H1 (cell line): ENCODE data around the gene IRAK1BP1.

Experiments
- ATF3 ChIP-seq: IDR thresholded peaks from 2 replicates; pipeline ENCODE4 v1.6.1; 2011; ENCODE audit warnings: low read depth, mild to moderate bottlenecking, low read length; ENCODE audit not compliant: insufficient read depth
- BRCA1 ChIP-seq: IDR thresholded peaks from 2 replicates; pipeline ENCODE4 v1.6.1; 2012; ENCODE audit warnings: low read depth, low read length, improper control_type of control experiment
- CEBPB ChIP-seq: IDR thresholded peaks from 2 replicates; pipeline ENCODE4 v1.6.1; 2012; ENCODE audit warnings: low read depth, low read length
- CHD1 ChIP-seq: IDR thresholded peaks from 2 replicates; pipeline ENCODE4 v1.6.1; 2012; ENCODE audit warnings: low read depth, low read length, improper control_type of control experiment
- CREB1 ChIP-seq: IDR thresholded peaks from 2 replicates; pipeline ENCODE4 v1.6.1; 2012; ENCODE audit warnings: inconsistent platforms
- JUND ChIP-seq: IDR thresholded peaks from 2 replicates; pipeline ENCODE4 v1.6.1; 2011; ENCODE audit warnings: mild to moderate bottlenecking, improper control_type of control experiment, low read length
- KDM4A ChIP-seq: IDR thresholded peaks from one replicate; pipeline ENCODE4 v1.7.1; 2012; ENCODE audit warnings: low read depth, mild to moderate bottlenecking, moderate library complexity, low read length, inconsistent platforms; ENCODE audit not compliant: severe bottlenecking
- POLR2AphosphoS5 ChIP-seq: IDR thresholded peaks from 2 replicates; pipeline ENCODE4 v1.6.1; 2011; ENCODE audit warnings: low read depth, low read length
- SP1 ChIP-seq: IDR thresholded peaks from 2 replicates; pipeline ENCODE4 v1.6.1; 2011; ENCODE audit warnings: low read depth, low read length
- TBP ChIP-seq: IDR thresholded peaks from 2 replicates; pipeline ENCODE4 v1.6.1; 2011; ENCODE audit warnings: low read depth, low read length, improper control_type of control experiment
- TCF12 ChIP-seq: IDR thresholded peaks from 2 replicates; pipeline ENCODE4 v1.6.1; 2011; ENCODE audit warnings: low read depth, mild to moderate bottlenecking, low read length
- YY1 ChIP-seq: IDR thresholded peaks from 2 replicates; pipeline ENCODE4 v1.6.1; 2011; ENCODE audit warnings: low read depth, mild to moderate bottlenecking, low read length
- TF ChIP-seq, protein P1 (sequence below), 3 experiments: IDR thresholded peaks; 1 replicate in 2 of 3; 2 replicates in 1 of 3; pipeline versions ENCODE4 v1.5.1 to v1.6.1; 2011; ENCODE audit warnings: low read length in 3 of 3, mild to moderate bottlenecking in 3 of 3, inconsistent platforms in 2 of 3, low read depth in 1 of 3, moderate library complexity in 1 of 3; ENCODE audit not compliant: insufficient read depth in 1 of 3; ENCODE audit errors: control extremely low read depth in 1 of 3

DNA sequence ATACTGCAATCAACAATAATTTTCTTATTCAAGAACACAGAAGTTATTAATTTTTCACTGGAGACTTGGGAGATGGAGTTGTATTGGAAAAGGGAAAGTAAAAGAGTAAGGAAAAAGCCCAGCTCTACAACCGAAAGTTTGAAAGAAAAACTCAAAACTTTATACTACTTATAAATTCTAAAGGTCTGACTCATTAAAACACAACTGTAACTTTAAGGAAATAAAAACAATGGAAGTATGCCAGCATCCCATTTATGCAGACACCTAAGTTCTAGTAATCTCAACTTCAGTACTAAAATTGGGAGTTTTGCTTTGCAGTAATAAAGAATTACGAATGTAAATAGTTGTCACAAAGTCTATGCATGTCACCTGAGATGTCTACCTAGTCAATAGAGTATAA, 80.6 kb downstream of the IRAK1BP1 start:
- TF ChIP-seq, protein P1, sequence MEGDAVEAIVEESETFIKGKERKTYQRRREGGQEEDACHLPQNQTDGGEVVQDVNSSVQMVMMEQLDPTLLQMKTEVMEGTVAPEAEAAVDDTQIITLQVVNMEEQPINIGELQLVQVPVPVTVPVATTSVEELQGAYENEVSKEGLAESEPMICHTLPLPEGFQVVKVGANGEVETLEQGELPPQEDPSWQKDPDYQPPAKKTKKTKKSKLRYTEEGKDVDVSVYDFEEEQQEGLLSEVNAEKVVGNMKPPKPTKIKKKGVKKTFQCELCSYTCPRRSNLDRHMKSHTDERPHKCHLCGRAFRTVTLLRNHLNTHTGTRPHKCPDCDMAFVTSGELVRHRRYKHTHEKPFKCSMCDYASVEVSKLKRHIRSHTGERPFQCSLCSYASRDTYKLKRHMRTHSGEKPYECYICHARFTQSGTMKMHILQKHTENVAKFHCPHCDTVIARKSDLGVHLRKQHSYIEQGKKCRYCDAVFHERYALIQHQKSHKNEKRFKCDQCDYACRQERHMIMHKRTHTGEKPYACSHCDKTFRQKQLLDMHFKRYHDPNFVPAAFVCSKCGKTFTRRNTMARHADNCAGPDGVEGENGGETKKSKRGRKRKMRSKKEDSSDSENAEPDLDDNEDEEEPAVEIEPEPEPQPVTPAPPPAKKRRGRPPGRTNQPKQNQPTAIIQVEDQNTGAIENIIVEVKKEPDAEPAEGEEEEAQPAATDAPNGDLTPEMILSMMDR (IDR thresholded peaks at IDR 0.05; ENCODE audit: control extremely low read depth in 1 of 3, insufficient read depth in 1 of 3, low read depth in 1 of 3, low read length in 3 of 3) = no peak
- TF ChIP-seq YY1 (no peak), POLR2AphosphoS5 (no peak), ATF3 (no peak), JUND (no peak), CHD1 (no peak), CREB1 (no peak), CEBPB (no peak), TCF12 (no peak), BRCA1 (no peak), TBP (no peak), KDM4A (no peak), SP1 (no peak)
